Esophagus squamous epithelium (tissue), 5 donors: ENCODE data around the gene CTRB2. TPM values are rescaled to one million over a fixed set of nuclear protein-coding genes. Genes with fewer than 3 reads are reported as not detected.

ENCODE experiments used
- DNase-seq: peaks from one replicate; lab custom pipeline; 2025; lab: John Stamatoyannopoulos, UW
- H3K27ac ChIP-seq, 4 donors: fragments of 200-600 bp; sonication (generic); one replicate each; pipeline ENCODE4 v1.5.1; 2016 to 2019; ENCODE audit warnings: mild to moderate bottlenecking in 1 of 4
- H3K27me3 ChIP-seq, 4 donors: fragments of 200-600 bp; sonication (generic); 1 replicate in 3 of 4; 2 replicates in 1 of 4; pipeline versions ENCODE4 v1.5.1 to v1.6.0; 2017 to 2021; ENCODE audit warnings: antibody characterized with exemption in 1 of 4
- H3K36me3 ChIP-seq, 3 donors: fragments of 200-600 bp; sonication (generic); one replicate each; pipeline ENCODE4 v1.5.1; 2016 to 2019
- H3K4me1 ChIP-seq, 3 donors: fragments of 200-600 bp; sonication (generic); one replicate each; pipeline ENCODE4 v1.5.1; 2017 to 2019
- H3K4me3 ChIP-seq, 4 donors: fragments of 200-600 bp; sonication (generic); 1 replicate in 3 of 4; 2 replicates in 1 of 4; pipeline ENCODE4 v1.5.1; 2016 to 2019; ENCODE audit warnings: mild to moderate bottlenecking in 2 of 4, moderate library complexity in 1 of 4
- H3K9me3 ChIP-seq, 3 donors: fragments of 200-600 bp; sonication (generic); one replicate each; pipeline ENCODE4 v1.5.1; 2016 to 2019
- CTCF ChIP-seq, 6 experiments: fragments of 450-650 bp in 4 of 6; fragments of 200-600 bp in 2 of 6; sonication (generic) in 2 of 6; IDR thresholded peaks; one replicate each; pipeline ENCODE4 v1.5.1; 2016 to 2019; ENCODE audit warnings: antibody characterized with exemption in 6 of 6, mild to moderate bottlenecking in 4 of 6, moderate library complexity in 4 of 6
- POLR2A ChIP-seq, 4 donors: fragments of 450-650 bp; IDR thresholded peaks; one replicate each; pipeline ENCODE4 v1.6.1; 2017; ENCODE audit warnings: antibody characterized with exemption in 4 of 4, mild to moderate bottlenecking in 4 of 4, moderate library complexity in 3 of 4
- WGBS, 2 donors: methylation state at CpG; one replicate each; pipeline ENCODE4 v1.1.5; 2018; 5-methylcytosine and 5-hydroxymethylcytosine counted together
- intact Hi-C: fragments of 100-400 bp; cut with DNase I; formaldehyde crosslinking; loops from one replicate; pipeline ENCODE4 v1.15.0; 2022
- total RNA-seq, 4 donors: library from RNA; depleted of rRNA; stranded (reverse); fragments of >200 nt; gene quantifications; one replicate each; pipeline ENCODE4 v1.1.0, GENCODE V29; 2016
- donor health status: DM: yes; HTN: yes; CAD: no.

The CTRB2 gene
- total RNA-seq, 4 donors from 2014 or later, result not detected

- Histone ChIP-seq H3K36me3 (no peaks in the 10 kb centered on the region), H3K4me1 (peaks cover 70 to 95% (median 85%) of the 10 kb centered on the region in 3 donors), H3K27ac (peak overlapping the region; percentile 90 to 96 (median 93)), H3K27me3 (peaks cover 0 to 35% (median 0%) of the 10 kb centered on the region in 4 donors), H3K9me3 (no peaks in the 10 kb centered on the region), H3K4me3 (peak overlapping the region in 3 of 4 donors; percentile 76 to 92 (median 83))
- intact Hi-C loops, result no loop called here
- whole genome bisulfite sequencing, 2 donors, result 13 to 54% methylated on average over 3 to 10 of the region's 24 CpGs
- TF ChIP-seq CTCF (IDR thresholded peaks at IDR 0.05) (no peak), POLR2A (IDR thresholded peaks at IDR 0.05) (no peak)
- no peak for DNase-seq
These were observed 45.3 kb upstream of the CTRB2 start for GRCh38 chr16:75252049-75252864.

GRCh38 chr16:75251280-75252048 lies 44.5 kb upstream of the CTRB2 start, which contains the start of gene BCAR1:
Gene BCAR1, minus strand, starts transcription at chr16:75251624. Its CDS starts 142 bp downstream, at chr16:75251482.
- intact Hi-C loops, result no loop called here
- Histone ChIP-seq H3K36me3 (no peaks in the 10 kb centered on the region), H3K4me3 (peak within 1 kb of the TSS; percentile 75 to 92 (median 80)), H3K9me3 (no peaks in the 10 kb centered on the region), H3K4me1 (peaks cover 64 to 95% (median 83%) of the 10 kb centered on the region in 3 donors), H3K27ac (peak within 1 kb of the TSS; percentile 90 to 96 (median 93)), H3K27me3 (peaks cover 0 to 31% (median 0%) of the 10 kb centered on the region in 4 donors)
- no peak for DNase-seq
- WGBS, 2 donors, result no CpG with 5 or more reads among the region's 84 CpGs
- TF ChIP-seq CTCF (IDR thresholded peaks at IDR 0.05) (no peak), POLR2A (IDR thresholded peaks at IDR 0.05) (peak in 2 of 4 donors; percentile 28 to 40)

- Histone ChIP-seq H3K9me3 (no peaks in the 10 kb centered on the region), H3K4me3 (peak overlapping the region; percentile 75 to 92 (median 80)), H3K27ac (peak overlapping the region; percentile 90 to 96 (median 93)), H3K27me3 (peaks cover 0 to 31% (median 0%) of the 10 kb centered on the region in 4 donors), H3K36me3 (no peaks in the 10 kb centered on the region), H3K4me1 (peaks cover 58 to 95% (median 84%) of the 10 kb centered on the region in 3 donors)
- DNase-seq, result no peak
- intact Hi-C loops, result no loop called here
- TF ChIP-seq POLR2A (IDR thresholded peaks at IDR 0.05) (no peak), CTCF (IDR thresholded peaks at IDR 0.05) (no peak)
- no CpG with 5 or more reads among the region's 59 CpGs for WGBS, 2 donors
These were observed 43.9 kb upstream of the CTRB2 start for GRCh38 chr16:75250809-75251279.

GRCh38 chr16:75250089-75250808 lies 43.3 kb upstream of the CTRB2 start:
- H3K27me3 ChIP-seq, result peaks cover 0 to 31% (median 0%) of the 10 kb centered on the region in 4 donors
- peaks cover 60 to 95% (median 85%) of the 10 kb centered on the region in 3 donors for H3K4me1 ChIP-seq
- H3K27ac ChIP-seq, result peak overlapping the region; percentile 90 to 96 (median 93)
- no peaks in the 10 kb centered on the region for H3K9me3 ChIP-seq
- DNase-seq, result no peak
- no peak for TF ChIP-seq POLR2A (IDR thresholded peaks at IDR 0.05)
- no peak for TF ChIP-seq CTCF (IDR thresholded peaks at IDR 0.05)
- H3K36me3 ChIP-seq, result no peaks in the 10 kb centered on the region
- 0% methylated on average over 3 to 11 of the region's 29 CpGs for WGBS, 2 donors
- H3K4me3 ChIP-seq, result peak overlapping the region; percentile 75 to 92 (median 80)
- intact Hi-C loops, result no loop called here
